Nasal cavity respiratory epithelium epithelial cell of viscerocranial mucosa (primary cell): Measurements from ENCODE around the gene RPL14. TPM values are rescaled to one million over a fixed set of nuclear protein-coding genes. Genes with fewer than 3 reads are reported as not detected.

Source experiments
- total RNA-seq: library from RNA; depleted of rRNA; stranded (reverse); fragments of >200 nt; gene quantifications from 2 replicates; pipeline ENCODE4 v1.2.3, GENCODE V29; 2014

Gene RPL14
- 541 and 698 TPM in 2 replicates for total RNA-seq

GRCh38 chr3:40456940-40457823 is at the start of gene RPL14:
Gene RPL14 (plus strand): TSS chr3:40457339. CDS start chr3:40457472, 133 bp downstream.

GRCh38 chr3:40476478-40477470 is 19.6 kb downstream of the RPL14 start, which contains the start of gene ZNF619:
Gene ZNF619 (plus strand): TSS chr3:40477122. CDS start chr3:40477980, 858 bp downstream.

DNA sequence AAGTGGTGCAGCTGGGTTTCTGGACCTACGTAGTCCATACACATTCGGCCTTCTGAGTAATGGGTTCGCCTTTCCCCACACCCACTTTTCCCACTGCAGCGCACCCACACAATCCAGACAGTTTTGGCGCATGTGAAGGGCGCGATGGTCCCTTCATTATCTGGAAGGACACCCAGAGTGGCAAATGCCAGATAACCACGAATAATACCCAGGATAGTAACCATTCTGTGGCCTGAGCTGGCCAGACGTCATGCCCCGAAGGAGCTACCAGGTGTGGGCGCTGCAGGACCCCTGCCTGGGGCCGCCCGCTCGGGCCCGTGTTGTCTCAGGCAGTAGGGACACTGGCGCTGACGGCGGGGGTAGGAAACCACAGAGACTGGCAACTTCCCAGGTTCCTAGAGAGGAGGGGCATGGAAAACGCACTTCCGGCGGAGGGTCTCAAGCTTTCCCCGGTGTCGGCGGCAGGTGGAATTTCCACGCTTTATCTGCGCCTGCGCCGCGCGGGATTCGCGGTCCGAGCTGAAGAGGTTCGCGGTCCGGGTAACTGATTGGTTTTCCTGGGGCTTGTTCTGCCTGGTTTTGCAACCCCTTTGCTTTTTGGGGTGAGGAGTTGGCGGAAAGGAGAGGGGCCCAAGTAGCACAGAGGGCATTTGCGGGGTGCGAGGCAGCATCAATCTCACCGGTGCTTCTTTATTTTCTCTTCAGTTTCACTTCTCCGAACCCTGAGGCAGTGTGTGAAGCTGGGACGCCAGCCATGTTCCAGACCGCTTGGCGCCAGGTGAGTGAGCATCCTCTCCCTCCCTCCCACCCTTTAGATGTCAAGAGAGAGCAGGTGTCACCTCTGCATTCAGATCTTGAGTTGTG is 48.7 kb downstream of the RPL14 start, which contains the start of gene ZNF620:
Gene ZNF620, plus strand, starts transcription at position 441 of the 864 bp plus-strand sequence. Its CDS starts 314 bp downstream, at position 755.

Other genes starting within 250 kb of the RPL14 start
- gene EIF1B, start 147.6 kb upstream of the RPL14 start, total RNA-seq = 19.4 and 20.2 TPM in 2 replicates
- gene ENTPD3, start 70.2 kb upstream of the RPL14 start, total RNA-seq = 22.2 and 24.3 TPM in 2 replicates
- 7.5 and 8.9 TPM in 2 replicates for gene ZNF619, start 19.8 kb downstream of the RPL14 start, total RNA-seq
- gene ZNF620, start 48.7 kb downstream of the RPL14 start, total RNA-seq = 1.7 and 1.9 TPM in 2 replicates
- gene ZNF621, start 67.6 kb downstream of the RPL14 start, total RNA-seq = 17.1 and 24.6 TPM in 2 replicates